ENCODE data around the gene KAT7. TPM values are rescaled to one million over a fixed set of nuclear protein-coding genes. Genes with fewer than 3 reads are reported as not detected.

Gene KAT7
- total RNA-seq, 4 donors from 2014 or later, result 22.8 to 42.8 (median 33.3) TPM

GRCh38 chr17:49862781-49863331, 74.4 kb downstream of the KAT7 start:
- no peak for TF ChIP-seq CTCF (IDR thresholded peaks at IDR 0.05; ENCODE audit: low read depth)

GRCh38 chr17:49866019-49866380, 77.5 kb downstream of the KAT7 start:
- no peak for TF ChIP-seq CTCF (IDR thresholded peaks at IDR 0.05; ENCODE audit: low read depth)

GRCh38 chr17:49866882-49867413, 78.5 kb downstream of the KAT7 start:
- no peak for TF ChIP-seq CTCF (IDR thresholded peaks at IDR 0.05; ENCODE audit: low read depth)

GRCh38 chr17:49869038-49869374, 80.5 kb downstream of the KAT7 start:
- TF ChIP-seq CTCF (IDR thresholded peaks at IDR 0.05; ENCODE audit: low read depth), result no peak

GRCh38 chr17:49870298-49870697, 81.8 kb downstream of the KAT7 start:
- TF ChIP-seq CTCF (IDR thresholded peaks at IDR 0.05; ENCODE audit: low read depth), result no peak

GRCh38 chr17:49871211-49871610, 82.7 kb downstream of the KAT7 start:
- TF ChIP-seq CTCF (IDR thresholded peaks at IDR 0.05; ENCODE audit: low read depth), result no peak

GRCh38 chr17:49872754-49873377, 84.4 kb downstream of the KAT7 start:
- TF ChIP-seq CTCF (IDR thresholded peaks at IDR 0.05; ENCODE audit: low read depth), result no peak
